HG02763 (cell line): Measurements from ENCODE around the gene NRG4.
"Not testable (repeated sequence)": the region's sequence is repeated elsewhere in the genome, so short reads cannot be mapped to it uniquely, and the experiment has no call there.

Experiments
- ATAC-seq: cut with Tn5 transposase; IDR thresholded peaks from one replicate; pipeline ENCODE4 v1.9.1; 2021; ENCODE audit warnings: mild to moderate bottlenecking, moderate library complexity; ENCODE audit not compliant: unreplicated experiment

The NRG4 gene

DNA sequence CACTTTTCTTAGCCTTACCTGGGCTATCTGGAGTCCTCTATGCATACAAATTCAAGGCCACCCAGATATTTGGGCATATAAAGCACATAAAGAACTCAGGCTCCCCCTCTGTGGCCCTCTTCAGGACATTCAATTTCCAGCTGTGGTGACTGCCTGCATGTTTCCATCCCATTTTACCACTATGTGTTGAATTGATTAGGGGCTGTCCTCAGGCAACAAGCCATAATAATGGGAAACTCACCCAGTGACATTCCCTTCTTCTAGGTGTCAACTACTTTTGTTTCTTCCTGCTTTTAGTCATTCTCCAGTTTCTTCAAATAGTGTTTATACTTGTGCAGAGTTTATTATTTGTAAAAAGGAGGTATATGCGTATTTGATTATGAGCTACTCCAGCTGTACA is 18.0 kb downstream of the NRG4 start:
- no peak for ATAC-seq

- no peak for ATAC-seq
These were observed 19.3 kb downstream of the NRG4 start for GRCh38 chr15:75992897-75993296.

GRCh38 chr15:75989875-75990274 is 22.3 kb downstream of the NRG4 start:
- no peak for ATAC-seq

DNA sequence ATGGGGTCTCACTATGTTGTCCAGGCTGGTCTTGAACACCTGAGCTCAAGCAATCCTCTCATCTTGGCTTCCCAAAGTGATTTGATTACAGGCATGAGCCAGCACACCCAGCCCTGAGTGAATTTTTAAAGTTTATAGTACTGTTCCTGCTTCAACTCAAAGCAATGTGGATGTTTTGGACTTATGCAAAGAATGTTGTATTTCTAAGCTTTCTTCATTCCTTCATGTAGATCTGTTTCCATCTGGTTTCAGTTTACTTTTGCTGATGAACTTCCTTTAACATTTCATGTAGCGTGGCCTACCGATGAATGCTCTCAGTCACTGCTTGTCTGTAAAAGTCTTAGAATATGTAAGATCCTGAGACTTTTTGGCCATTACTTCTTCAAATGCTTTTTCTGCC is 23.2 kb downstream of the NRG4 start:
- ATAC-seq, result no peak

DNA sequence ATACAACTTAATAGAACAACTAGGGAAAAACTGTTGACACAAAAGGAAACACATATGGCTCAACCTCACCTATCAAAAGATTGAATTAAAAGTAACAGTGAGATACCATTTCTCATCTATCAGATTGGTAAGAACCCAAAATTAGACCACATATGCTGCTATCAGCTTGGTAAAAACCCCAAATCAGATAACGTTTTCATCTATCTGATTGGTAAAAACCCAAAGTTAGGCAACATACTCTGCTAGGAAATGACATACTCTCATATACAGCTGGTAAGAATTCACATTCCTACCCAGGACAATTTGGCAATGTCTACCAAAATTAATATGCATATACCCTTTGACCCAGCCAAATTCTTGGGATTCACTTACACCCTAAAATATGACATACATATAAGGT is 26.3 kb downstream of the NRG4 start:
- no peak for ATAC-seq

- not testable (repeated sequence) for ATAC-seq
These were observed 27.5 kb downstream of the NRG4 start for GRCh38 chr15:75984706-75985105.

DNA sequence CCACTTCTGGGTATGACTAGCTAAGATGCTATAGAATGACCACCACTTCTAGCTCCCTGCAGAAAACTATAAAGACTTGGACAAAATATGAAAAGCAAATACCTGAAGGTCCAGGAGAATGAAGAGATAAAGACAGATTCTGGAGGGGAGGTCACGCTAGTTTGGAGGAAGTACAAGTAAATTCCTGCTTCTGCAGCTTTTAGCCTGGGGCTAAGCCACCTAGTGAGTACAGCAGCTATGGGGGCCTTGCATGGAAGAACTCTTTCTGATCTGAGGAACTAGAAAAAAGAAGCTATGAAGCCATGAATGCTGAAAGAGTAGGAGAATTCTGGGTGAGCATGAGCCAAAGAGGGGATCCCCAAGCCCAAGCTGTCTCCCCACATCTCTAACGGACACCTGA is 29.8 kb downstream of the NRG4 start:
- no peak for ATAC-seq

GRCh38 chr15:75981149-75981815 is 30.9 kb downstream of the NRG4 start:
- no peak for ATAC-seq

- ATAC-seq, result not testable (repeated sequence)
These were observed 35.5 kb downstream of the NRG4 start for GRCh38 chr15:75976766-75977165.

- ATAC-seq, result no peak
These were observed 46.2 kb downstream of the NRG4 start for GRCh38 chr15:75966073-75966472.

DNA sequence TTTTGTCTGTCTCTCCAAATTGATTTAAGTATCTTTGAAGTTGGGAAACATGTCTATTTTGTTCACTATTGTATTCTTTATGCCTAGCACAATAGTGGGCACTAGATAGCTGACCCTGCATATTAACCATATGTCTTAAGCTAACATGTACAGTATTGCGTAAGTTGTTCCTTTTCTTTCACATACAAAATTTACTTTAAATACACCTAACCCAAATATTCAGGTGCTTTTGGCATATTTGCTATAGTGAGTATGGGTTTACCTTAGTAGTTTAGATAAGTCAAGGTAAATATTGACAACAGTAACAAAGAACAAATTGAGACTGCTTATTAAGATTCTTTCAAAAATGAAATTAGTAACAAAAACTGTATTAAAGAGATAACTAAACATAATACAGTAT is 50.9 kb downstream of the NRG4 start:
- no peak for ATAC-seq

DNA sequence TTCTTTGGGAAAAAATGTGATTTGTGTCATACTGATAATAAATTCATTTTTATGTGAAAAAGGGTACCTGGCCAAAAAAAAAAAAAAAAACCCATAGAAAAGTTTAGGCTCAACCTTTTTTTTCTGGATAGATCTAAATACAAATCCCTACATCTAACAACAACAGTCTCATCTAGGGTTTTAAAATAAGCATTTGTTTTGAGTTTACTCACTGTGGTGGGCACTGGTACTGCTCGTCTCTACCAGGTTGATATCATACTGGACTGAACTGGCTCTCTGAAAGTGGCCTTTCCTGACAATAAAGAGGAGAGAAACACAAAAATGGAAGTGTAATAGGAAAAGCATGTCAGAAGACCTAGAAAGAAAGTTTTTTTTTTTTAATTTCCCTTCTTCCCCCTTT is 56.5 kb downstream of the NRG4 start:
- no peak for ATAC-seq

- no peak for ATAC-seq
These were observed 59.7 kb downstream of the NRG4 start for GRCh38 chr15:75952525-75952924.

- no peak for ATAC-seq
These were observed 63.4 kb downstream of the NRG4 start for GRCh38 chr15:75948761-75949296.

DNA sequence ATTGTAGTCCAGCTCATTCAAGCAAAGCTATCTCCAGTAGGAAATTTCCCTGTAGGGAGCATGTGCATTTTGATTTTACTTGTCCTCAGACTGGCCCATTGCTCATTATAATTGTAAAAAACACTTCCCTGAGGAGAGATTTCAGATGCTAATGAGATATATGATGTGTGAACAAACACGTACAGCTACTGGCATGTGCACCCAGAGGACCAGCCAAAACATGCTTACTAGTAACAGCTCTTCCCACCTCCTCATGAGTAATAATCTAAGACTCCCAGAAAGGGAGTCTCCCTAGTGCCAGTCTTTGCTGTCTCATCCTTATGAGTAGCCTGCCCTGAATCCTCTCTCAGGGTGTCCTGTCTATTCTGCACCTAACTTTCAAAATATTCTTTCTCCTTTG is 65.1 kb downstream of the NRG4 start:
- no peak for ATAC-seq

DNA sequence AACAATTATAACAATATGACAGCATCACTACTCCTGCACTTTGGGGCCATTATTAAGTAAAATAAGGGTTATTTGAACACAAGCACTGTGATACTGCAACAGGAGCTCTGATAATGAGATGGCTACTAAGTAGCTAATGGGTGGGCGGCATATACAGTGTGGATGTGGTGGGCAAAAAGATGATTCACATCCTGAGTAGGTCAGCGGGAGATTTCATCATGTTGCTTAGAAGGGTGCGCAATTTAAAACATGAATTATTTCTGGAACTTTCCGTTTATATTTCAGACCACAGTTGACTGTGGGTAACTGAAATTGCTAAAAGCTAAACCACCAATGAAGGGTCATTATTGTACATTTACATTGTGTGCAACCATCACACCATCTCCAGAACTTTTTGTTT is 66.3 kb downstream of the NRG4 start:
- ATAC-seq, result no peak

DNA sequence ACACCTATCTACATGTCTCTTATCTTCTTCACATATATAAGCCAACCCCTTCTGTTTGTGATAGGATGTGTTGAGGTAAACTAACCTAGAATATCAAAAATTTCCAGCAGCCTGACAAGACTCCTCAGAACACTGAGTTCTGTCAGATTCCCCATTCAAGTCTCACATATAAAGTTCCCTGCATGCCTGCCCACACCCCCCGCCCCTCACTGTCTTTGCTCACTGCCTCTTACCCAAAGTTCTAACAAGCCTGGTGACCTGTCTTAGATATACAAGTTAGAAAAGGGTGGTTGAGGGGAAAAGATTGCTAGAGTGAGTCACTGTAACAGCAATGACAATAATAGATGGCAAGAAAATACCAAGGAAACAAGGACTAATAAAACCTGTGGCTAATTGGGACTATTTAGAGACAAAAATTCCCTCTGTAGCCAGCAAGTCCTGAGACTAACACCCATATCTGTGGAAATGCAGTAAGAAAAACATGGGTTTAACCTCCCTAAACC is 68.5 kb downstream of the NRG4 start:
- no peak for ATAC-seq

DNA sequence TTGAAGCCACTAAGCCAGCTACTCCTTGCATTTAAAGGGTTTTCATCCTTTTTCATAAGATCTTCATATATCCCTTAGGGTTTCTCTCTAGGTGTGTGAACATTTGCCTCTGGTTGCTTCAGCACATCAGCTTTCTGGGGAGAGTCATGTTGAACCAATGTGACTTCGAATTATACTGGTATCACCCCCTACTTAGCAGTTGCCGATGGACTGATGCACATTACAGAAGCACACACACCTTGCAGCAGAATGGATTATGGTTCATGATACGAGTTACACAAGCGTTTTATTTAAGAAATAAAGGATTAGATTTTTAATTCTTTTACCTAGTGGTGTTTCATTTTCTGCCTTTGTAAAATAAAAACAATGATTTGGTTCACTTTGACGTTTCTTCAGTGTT is 69.0 kb downstream of the NRG4 start:
- ATAC-seq, result no peak

DNA sequence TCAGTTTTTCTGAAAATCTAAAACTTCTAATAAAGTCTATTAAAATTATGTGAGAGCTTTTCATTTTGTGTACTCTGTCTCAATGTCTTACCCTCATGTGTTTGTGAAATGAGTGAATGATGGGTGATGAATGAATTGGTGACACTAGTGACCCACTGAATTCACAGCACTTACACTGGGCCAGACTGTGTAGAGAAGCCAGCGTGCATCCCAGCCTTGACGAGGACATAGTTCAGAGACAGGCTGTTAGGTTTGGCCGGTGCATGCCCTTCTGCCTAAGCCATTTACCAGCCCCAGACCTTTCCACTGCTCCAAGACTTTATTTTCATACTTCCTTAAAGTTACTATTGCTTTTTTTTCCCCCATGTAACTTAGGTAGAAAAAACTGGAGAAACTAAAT is 69.8 kb downstream of the NRG4 start:
- ATAC-seq, result no peak

DNA sequence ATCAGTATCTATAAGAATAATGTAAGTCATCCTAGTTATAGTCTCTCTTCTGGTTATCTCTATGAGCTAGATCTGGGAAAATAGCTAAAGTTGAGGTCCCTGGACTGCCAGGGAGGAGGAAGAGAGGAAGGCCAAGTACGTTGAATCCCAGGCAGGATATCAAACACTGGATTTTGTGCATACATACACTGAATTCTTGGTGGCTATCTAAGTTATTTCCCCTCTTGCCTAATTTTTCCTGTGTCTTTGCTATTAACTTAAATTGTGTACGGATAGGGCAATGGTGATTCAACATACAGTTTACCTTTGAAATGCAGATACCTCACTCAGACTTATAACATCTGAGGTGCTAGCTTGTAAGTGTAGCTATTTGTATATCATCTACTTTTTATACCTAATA is 81.4 kb downstream of the NRG4 start:
- ATAC-seq, result no peak

- no peak for ATAC-seq
These were observed 82.2 kb downstream of the NRG4 start for GRCh38 chr15:75929799-75930565.
